ENCODE measurements around the gene NCKIPSD.

The NCKIPSD gene

GRCh38 chr3:48696601-48697000, 10.9 kb upstream of the NCKIPSD start:
- DNase-seq (ENCODE audit: low spot score) = peak; percentile 20

GRCh38 chr3:48696156-48696555, 10.4 kb upstream of the NCKIPSD start:
- peak; percentile 61 for DNase-seq (ENCODE audit: low spot score)

- DNase-seq (ENCODE audit: low spot score) = no peak
These were observed 9.7 kb upstream of the NCKIPSD start for GRCh38 chr3:48695393-48695753.

- peak; percentile 73 for DNase-seq (ENCODE audit: low spot score)
These were observed 9.1 kb upstream of the NCKIPSD start for GRCh38 chr3:48694610-48695392.

GRCh38 chr3:48693826-48694225, 8.1 kb upstream of the NCKIPSD start:
- no peak for DNase-seq (ENCODE audit: low spot score)

GRCh38 chr3:48692551-48692950, 6.8 kb upstream of the NCKIPSD start:
- DNase-seq (ENCODE audit: low spot score) = peak; percentile 44

GRCh38 chr3:48690846-48691458, 5.2 kb upstream of the NCKIPSD start:
- DNase-seq (ENCODE audit: low spot score) = no peak

- DNase-seq (ENCODE audit: low spot score) = no peak
These were observed 3.7 kb upstream of the NCKIPSD start for GRCh38 chr3:48689384-48689783.

- DNase-seq (ENCODE audit: low spot score) = no peak
These were observed 3.0 kb upstream of the NCKIPSD start for GRCh38 chr3:48688737-48689075.

- no peak for DNase-seq (ENCODE audit: low spot score)
These were observed 2.5 kb upstream of the NCKIPSD start for GRCh38 chr3:48688032-48688736.

GRCh38 chr3:48687220-48687678, 1.5 kb upstream of the NCKIPSD start:
- no peak for DNase-seq (ENCODE audit: low spot score)

- DNase-seq (ENCODE audit: low spot score) = no peak
These were observed 964 bp upstream of the NCKIPSD start for GRCh38 chr3:48686538-48687219.

- no peak for DNase-seq (ENCODE audit: low spot score)
These were observed 467 bp downstream of the NCKIPSD start for GRCh38 chr3:48685293-48685602.

GRCh38 chr3:48684480-48685143, 1.1 kb downstream of the NCKIPSD start:
- no peak for DNase-seq (ENCODE audit: low spot score)

GRCh38 chr3:48684054-48684349, 1.7 kb downstream of the NCKIPSD start:
- no peak for DNase-seq (ENCODE audit: low spot score)

- no peak for DNase-seq (ENCODE audit: low spot score)
These were observed 2.9 kb downstream of the NCKIPSD start for GRCh38 chr3:48682786-48683185.

GRCh38 chr3:48681974-48682610, 3.6 kb downstream of the NCKIPSD start:
- DNase-seq (ENCODE audit: low spot score) = no peak

- DNase-seq (ENCODE audit: low spot score) = no peak
These were observed 4.2 kb downstream of the NCKIPSD start for GRCh38 chr3:48681541-48681880.

GRCh38 chr3:48680811-48681540, 4.7 kb downstream of the NCKIPSD start:
- DNase-seq (ENCODE audit: low spot score) = no peak

- DNase-seq (ENCODE audit: low spot score) = no peak
These were observed 6.0 kb downstream of the NCKIPSD start for GRCh38 chr3:48679411-48680391.
